ENCODE measurements around the gene RBM33. TPM values are rescaled to one million over a fixed set of nuclear protein-coding genes. Genes with fewer than 3 reads are reported as not detected.
A peak's percentile ranks its signal among the peaks of the same experiment; 100 is the strongest.

The RBM33 gene
- total RNA-seq, 4 donors from 2014 or later = 27.0 to 34.5 (median 32.6) TPM

DNA sequence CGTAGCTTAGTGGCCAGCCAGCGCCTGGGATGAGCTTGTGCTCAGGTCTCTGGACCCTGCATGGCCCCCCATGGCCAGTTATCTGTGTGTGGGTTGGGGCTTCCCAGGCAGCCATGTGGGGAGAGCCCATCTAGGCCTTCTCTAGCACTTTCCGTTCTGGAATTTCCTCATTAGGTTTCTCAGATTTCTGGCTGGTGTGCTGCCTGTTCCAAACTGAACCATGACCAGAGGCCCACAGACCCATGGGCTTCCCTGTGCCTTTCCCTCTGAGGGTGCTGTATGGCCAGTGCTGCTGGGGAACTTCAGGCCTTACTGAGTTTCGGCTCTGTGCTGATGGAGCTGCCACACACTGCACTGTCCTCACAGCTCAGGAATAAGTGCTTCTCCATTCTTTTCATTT lies 117.6 kb downstream of the RBM33 start:
- Histone ChIP-seq H3K36me3 (peaks cover 17 to 45% (median 39%) of the 10 kb centered on the region in 4 donors), H3K4me3 (no peak overlapping the region), H3K4me1 (peaks cover 21 to 33% (median 27%) of the 10 kb centered on the region in 4 donors), H3K9me3 (no peaks in the 10 kb centered on the region), H3K27ac (replicated peaks in 1 of 4) (no peak overlapping the region), H3K27me3 (no peaks in the 10 kb centered on the region)
- no peak for DNase-seq (ENCODE audit: extremely low spot score)
- TF ChIP-seq, protein P1, sequence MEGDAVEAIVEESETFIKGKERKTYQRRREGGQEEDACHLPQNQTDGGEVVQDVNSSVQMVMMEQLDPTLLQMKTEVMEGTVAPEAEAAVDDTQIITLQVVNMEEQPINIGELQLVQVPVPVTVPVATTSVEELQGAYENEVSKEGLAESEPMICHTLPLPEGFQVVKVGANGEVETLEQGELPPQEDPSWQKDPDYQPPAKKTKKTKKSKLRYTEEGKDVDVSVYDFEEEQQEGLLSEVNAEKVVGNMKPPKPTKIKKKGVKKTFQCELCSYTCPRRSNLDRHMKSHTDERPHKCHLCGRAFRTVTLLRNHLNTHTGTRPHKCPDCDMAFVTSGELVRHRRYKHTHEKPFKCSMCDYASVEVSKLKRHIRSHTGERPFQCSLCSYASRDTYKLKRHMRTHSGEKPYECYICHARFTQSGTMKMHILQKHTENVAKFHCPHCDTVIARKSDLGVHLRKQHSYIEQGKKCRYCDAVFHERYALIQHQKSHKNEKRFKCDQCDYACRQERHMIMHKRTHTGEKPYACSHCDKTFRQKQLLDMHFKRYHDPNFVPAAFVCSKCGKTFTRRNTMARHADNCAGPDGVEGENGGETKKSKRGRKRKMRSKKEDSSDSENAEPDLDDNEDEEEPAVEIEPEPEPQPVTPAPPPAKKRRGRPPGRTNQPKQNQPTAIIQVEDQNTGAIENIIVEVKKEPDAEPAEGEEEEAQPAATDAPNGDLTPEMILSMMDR (IDR thresholded peaks at IDR 0.05) = no peak
- TF ChIP-seq POLR2A (IDR thresholded peaks at IDR 0.05; ENCODE audit: low read depth) (no peak), EP300 (IDR thresholded peaks at IDR 0.05) (no peak), POLR2AphosphoS5 (IDR thresholded peaks at IDR 0.05) (no peak)
- intact Hi-C loops (cut with DNase I) = loop anchor here (10.0 kb wide), 1 partner anchor 837 kb away; no protein-coding TSS in a partner anchor
- 92% methylated on average over 4 of the region's 4 CpGs for WGBS

DNA sequence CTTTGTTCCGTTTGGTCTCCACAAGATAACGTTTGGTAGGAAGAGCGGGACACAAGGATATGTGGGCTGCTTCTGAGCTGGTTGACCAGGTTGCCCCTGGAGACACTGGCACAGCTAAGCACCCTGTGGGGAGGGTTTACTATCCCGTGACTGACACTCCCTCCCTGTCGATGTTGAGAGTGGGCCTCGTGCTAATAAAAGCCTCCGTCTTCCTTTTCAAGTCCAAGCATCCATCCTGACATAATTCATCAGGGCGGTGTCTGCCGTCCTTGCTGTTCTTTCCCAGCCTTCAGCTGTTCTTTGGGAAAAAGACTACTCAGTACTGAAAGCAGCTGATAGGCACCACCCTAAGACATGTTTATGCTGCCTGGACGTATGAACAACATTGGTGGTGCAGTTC lies 118.2 kb downstream of the RBM33 start:
- H3K27ac ChIP-seq (replicated peaks in 1 of 4) = no peak overlapping the region
- intact Hi-C loops (cut with DNase I) = loop anchor here (10.0 kb wide), 1 partner anchor 838 kb away; no protein-coding TSS in a partner anchor

DNA sequence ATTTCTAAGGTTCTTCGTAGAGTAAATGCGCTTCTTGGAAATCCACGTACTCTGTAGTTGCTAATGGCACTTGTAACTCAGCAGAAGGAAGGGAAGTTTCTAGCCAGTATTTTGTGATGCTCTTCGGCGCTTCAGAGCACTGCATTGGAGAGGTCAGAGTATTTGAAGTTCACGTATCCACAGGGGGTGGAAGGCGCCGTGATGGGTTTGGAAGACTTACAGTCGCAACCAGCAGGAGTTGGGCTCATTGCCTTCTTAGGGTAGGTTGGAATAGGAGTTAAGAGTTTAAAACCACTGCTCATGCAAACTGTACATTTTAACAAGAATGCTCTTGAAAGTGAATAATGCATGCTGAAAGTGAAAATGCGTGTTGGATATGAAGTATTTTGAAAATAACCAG lies 118.7 kb downstream of the RBM33 start:
- H3K4me1 ChIP-seq = peaks cover 21 to 33% (median 27%) of the 10 kb centered on the region in 4 donors
- H3K27me3 ChIP-seq = no peaks in the 10 kb centered on the region
- intact Hi-C loops (cut with DNase I) = loop anchor here (10.0 kb wide), 1 partner anchor 838 kb away; no protein-coding TSS in a partner anchor
- no peak overlapping the region for H3K27ac ChIP-seq (replicated peaks in 1 of 4)
- peaks cover 17 to 56% (median 49%) of the 10 kb centered on the region in 4 donors for H3K36me3 ChIP-seq
- no peak overlapping the region for H3K4me3 ChIP-seq
- 94% methylated on average over 10 of the region's 10 CpGs for WGBS
- no peaks in the 10 kb centered on the region for H3K9me3 ChIP-seq
- TF ChIP-seq EP300 (IDR thresholded peaks at IDR 0.05) (no peak), POLR2AphosphoS5 (IDR thresholded peaks at IDR 0.05) (no peak), POLR2A (IDR thresholded peaks at IDR 0.05; ENCODE audit: low read depth) (no peak)
- TF ChIP-seq, protein P1 (IDR thresholded peaks at IDR 0.05) = no peak
- no peak for DNase-seq (ENCODE audit: extremely low spot score)

More for the DNA sequence above, 118.2 kb downstream of the RBM33 start:
- Histone ChIP-seq H3K27me3 (no peaks in the 10 kb centered on the region), H3K9me3 (no peaks in the 10 kb centered on the region), H3K4me1 (peaks cover 21 to 33% (median 27%) of the 10 kb centered on the region in 4 donors), H3K4me3 (no peak overlapping the region), H3K36me3 (peaks cover 17 to 51% (median 45%) of the 10 kb centered on the region in 4 donors)
- WGBS = 50% methylated on average over 8 of the region's 10 CpGs
- TF ChIP-seq POLR2A (IDR thresholded peaks at IDR 0.05; ENCODE audit: low read depth) = no peak
- DNase-seq (ENCODE audit: extremely low spot score) = no peak

DNA sequence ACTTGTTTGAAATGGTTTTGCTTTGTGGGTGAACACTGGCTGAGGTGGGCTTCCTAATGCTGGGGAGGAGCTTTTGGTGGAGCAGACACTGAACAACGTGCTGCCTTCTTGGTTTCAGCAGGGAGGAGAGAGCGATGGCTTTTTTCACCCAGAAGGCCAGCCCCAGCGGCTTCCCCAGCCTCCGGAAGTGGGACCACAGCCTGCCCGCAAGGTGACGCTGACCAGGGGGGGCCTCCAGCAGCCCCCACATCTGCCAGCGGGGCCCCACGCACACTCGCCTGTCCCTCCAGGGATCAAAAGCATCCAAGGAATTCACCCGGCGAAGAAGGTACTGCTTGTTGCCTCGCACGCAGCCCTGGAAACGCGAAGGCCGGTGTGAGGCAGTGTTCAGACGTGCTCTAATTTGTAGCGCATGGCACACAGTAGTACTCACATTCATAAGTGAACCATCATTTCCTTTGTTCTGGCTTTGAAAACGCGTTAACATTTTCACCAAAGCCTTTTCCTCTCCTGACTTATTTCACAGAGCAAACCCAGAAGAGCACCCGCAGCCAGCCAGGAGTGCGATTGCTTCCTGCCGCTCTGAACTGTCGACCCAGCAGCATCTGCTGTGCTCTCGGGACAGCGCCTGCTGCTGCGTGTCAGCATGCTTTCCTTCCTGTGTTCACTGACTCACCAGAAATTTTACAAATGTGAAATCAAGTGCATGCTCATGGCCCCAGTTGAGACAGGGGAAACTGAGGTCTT lies 119.4 kb downstream of the RBM33 start:
- Histone ChIP-seq H3K27ac (replicated peaks in 1 of 4) (peak overlapping the region in 2 of 4 donors; percentile 14 to 19), H3K4me1 (peaks cover 21 to 33% (median 27%) of the 10 kb centered on the region in 4 donors), H3K36me3 (peaks cover 17 to 59% (median 49%) of the 10 kb centered on the region in 4 donors), H3K27me3 (no peaks in the 10 kb centered on the region), H3K9me3 (no peaks in the 10 kb centered on the region), H3K4me3 (no peak overlapping the region)
- WGBS = 45% methylated on average over 15 of the region's 27 CpGs
- no peak for TF ChIP-seq EP300 (IDR thresholded peaks at IDR 0.05)
- no peak for TF ChIP-seq POLR2A (IDR thresholded peaks at IDR 0.05; ENCODE audit: low read depth)
- TF ChIP-seq, protein P1 (IDR thresholded peaks at IDR 0.05) = no peak
- TF ChIP-seq POLR2AphosphoS5 (IDR thresholded peaks at IDR 0.05) = peak in 1 of 2 donors; percentile 13
- intact Hi-C loops (cut with DNase I) = loop anchor here (10.0 kb wide), 1 partner anchor 839 kb away; no protein-coding TSS in a partner anchor
- no peak for DNase-seq (ENCODE audit: extremely low spot score)

DNA sequence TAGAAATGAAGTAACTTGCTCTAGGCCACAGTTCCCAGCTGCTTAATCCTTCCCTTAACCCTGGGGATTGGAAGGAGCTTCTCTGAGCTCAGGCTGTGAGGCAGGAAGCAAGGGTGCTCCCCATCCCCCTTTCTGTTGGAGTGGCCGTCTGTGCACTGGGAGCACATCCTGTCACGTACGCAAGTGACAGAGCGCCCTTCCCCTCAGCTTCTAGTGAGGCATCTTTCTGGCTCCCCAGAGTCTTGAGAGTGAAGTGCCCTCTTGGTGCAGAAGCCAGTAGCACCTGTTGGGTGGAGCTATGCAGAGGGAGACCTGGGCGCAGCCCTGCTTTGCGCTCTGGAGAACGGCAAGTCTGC lies 120.0 kb downstream of the RBM33 start:
- TF ChIP-seq POLR2A (IDR thresholded peaks at IDR 0.05; ENCODE audit: low read depth) (no peak), POLR2AphosphoS5 (IDR thresholded peaks at IDR 0.05) (no peak), EP300 (IDR thresholded peaks at IDR 0.05) (no peak)
- TF ChIP-seq, protein P1 (IDR thresholded peaks at IDR 0.05) = no peak
- no peak overlapping the region for H3K4me3 ChIP-seq

More for the DNA sequence above, 120.0 kb downstream of the RBM33 start:
- Histone ChIP-seq H3K27me3 (no peaks in the 10 kb centered on the region), H3K36me3 (peaks cover 21 to 63% (median 53%) of the 10 kb centered on the region in 4 donors), H3K27ac (replicated peaks in 1 of 4) (peak overlapping the region in 1 of 4 donors; percentile 19), H3K9me3 (no peaks in the 10 kb centered on the region), H3K4me1 (peaks cover 24 to 35% (median 27%) of the 10 kb centered on the region in 4 donors)
- intact Hi-C loops (cut with DNase I) = loop anchor here (10.0 kb wide), 1 partner anchor 840 kb away; no protein-coding TSS in a partner anchor
- 74% methylated on average over 7 of the region's 7 CpGs for WGBS
- DNase-seq (ENCODE audit: extremely low spot score) = no peak

Data from esophagus muscularis mucosa (tissue), 4 donors.